Body of pancreas (tissue), 4 donors: ENCODE results near the gene CD46.
A peak's percentile ranks its signal among the peaks of the same experiment; 100 is the strongest.

Source experiments
- POLR2A ChIP-seq, 3 donors: fragments of 450-650 bp; IDR thresholded peaks; one replicate each; pipeline ENCODE4 v1.6.1; 2016; ENCODE audit warnings: antibody characterized with exemption in 3 of 3, mild to moderate bottlenecking in 2 of 3
- TF ChIP-seq, protein P1 (sequence below), 7 experiments: fragments of 450-650 bp in 4 of 7; fragments of 200-600 bp in 3 of 7; sonication (generic) in 3 of 7; IDR thresholded peaks; one replicate each; pipeline ENCODE4 v1.5.1; 2016 to 2019; ENCODE audit warnings: antibody characterized with exemption in 7 of 7

DNA sequence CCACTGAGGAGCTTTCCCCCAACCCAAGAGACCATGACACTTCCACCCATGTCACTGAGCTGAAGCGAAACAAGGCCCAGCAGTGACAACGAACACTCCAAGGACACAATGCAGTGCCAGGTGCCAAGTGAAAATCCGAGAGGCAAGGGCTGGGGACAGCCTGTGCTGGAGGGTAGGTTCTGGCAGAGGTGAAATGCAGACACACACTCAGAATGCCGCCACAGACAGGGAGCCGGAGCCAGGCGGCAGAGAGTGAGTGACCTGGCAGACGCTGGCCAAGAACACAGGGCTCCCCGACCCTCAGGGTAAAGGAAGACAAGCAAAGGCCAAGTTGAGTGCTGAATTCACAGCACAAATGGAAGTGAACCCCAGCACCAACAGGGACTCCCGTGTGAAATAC, 78.9 kb downstream of the CD46 start:
- peak in 2 of 3 donors; percentile 29 to 35 for TF ChIP-seq POLR2A (IDR thresholded peaks at IDR 0.05)
- TF ChIP-seq, protein P1, sequence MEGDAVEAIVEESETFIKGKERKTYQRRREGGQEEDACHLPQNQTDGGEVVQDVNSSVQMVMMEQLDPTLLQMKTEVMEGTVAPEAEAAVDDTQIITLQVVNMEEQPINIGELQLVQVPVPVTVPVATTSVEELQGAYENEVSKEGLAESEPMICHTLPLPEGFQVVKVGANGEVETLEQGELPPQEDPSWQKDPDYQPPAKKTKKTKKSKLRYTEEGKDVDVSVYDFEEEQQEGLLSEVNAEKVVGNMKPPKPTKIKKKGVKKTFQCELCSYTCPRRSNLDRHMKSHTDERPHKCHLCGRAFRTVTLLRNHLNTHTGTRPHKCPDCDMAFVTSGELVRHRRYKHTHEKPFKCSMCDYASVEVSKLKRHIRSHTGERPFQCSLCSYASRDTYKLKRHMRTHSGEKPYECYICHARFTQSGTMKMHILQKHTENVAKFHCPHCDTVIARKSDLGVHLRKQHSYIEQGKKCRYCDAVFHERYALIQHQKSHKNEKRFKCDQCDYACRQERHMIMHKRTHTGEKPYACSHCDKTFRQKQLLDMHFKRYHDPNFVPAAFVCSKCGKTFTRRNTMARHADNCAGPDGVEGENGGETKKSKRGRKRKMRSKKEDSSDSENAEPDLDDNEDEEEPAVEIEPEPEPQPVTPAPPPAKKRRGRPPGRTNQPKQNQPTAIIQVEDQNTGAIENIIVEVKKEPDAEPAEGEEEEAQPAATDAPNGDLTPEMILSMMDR (IDR thresholded peaks at IDR 0.05), result no peak
